Caco-2 (cell line): ENCODE results near the gene UNC119. TPM values are rescaled to one million over a fixed set of nuclear protein-coding genes. Genes with fewer than 3 reads are reported as not detected.

Source experiments
- BruUV-seq: library from RNA; stranded (reverse); fragments of 400-500 nt; replicated peaks from 2 replicates; lab custom pipeline; 2021; lab: Mats Ljungman, UMichigan
- CTCF ChIA-PET: fragments of 300-600 bp; sonication (Branson Sonifier 250); formaldehyde crosslinking; loops from one replicate; lab custom pipeline; 2022; ENCODE audit warnings: antibody characterized with exemption; lab: Charles Lee
- POLR2A ChIA-PET: fragments of 300-600 bp; sonication (Branson Sonifier 250); formaldehyde crosslinking; loops from one replicate; lab custom pipeline; 2022; ENCODE audit warnings: antibody characterized with exemption; lab: Charles Lee
- DNase-seq, 2 experiments: peaks; one replicate each; pipeline versions ENCODE4 v3.0.0 to v3.0.0-alpha.2; 2020 to 2022
- H3K27me3 ChIP-seq: replicated peaks from 2 replicates; pipeline ENCODE4 v1.6.0; 2011; ENCODE audit warnings: low read length; ENCODE audit not compliant: control insufficient read depth, insufficient read depth
- H3K36me3 ChIP-seq: 2 replicates; pipeline ENCODE4 v1.5.1; 2011; ENCODE audit warnings: low read length; ENCODE audit not compliant: control insufficient read depth, insufficient read depth
- H3K4me1 ChIP-seq: fragments of 250-450 bp; sonication (Bioruptor Pico); 2 replicates; pipeline ENCODE4 v1.5.1; 2020; ENCODE audit warnings: mild to moderate bottlenecking
- H3K4me3 ChIP-seq: 2 replicates; pipeline ENCODE4 v1.5.1; 2011; ENCODE audit warnings: low read depth, mild to moderate bottlenecking, control low read depth, low read length
- H3K9me3 ChIP-seq: fragments of 250-450 bp; sonication (Bioruptor Pico); 2 replicates; pipeline ENCODE4 v1.5.1; 2020; ENCODE audit warnings: mild to moderate bottlenecking, moderate library complexity
- H3K27ac Mint-ChIP-seq: one replicate; pipeline ENCODE4 v1.8.0; 2022; ENCODE audit warnings: mixed read lengths; ENCODE audit not compliant: unreplicated experiment
- H3K27me3 Mint-ChIP-seq: one replicate; pipeline ENCODE4 v1.8.0; 2022; ENCODE audit warnings: mixed read lengths; ENCODE audit not compliant: insufficient read depth, unreplicated experiment
- H3K36me3 Mint-ChIP-seq: one replicate; pipeline ENCODE4 v1.8.0; 2022; ENCODE audit warnings: mild to moderate bottlenecking, mixed read lengths; ENCODE audit not compliant: insufficient read depth, unreplicated experiment
- H3K4me1 Mint-ChIP-seq: one replicate; pipeline ENCODE4 v1.8.0; 2022; ENCODE audit warnings: low read depth, mixed read lengths; ENCODE audit not compliant: unreplicated experiment
- H3K4me3 Mint-ChIP-seq: one replicate; pipeline ENCODE4 v1.8.0; 2022; ENCODE audit warnings: mild to moderate bottlenecking, moderate library complexity, mixed read lengths; ENCODE audit not compliant: unreplicated experiment
- H3K9me3 Mint-ChIP-seq: one replicate; pipeline ENCODE4 v1.8.0; 2022; ENCODE audit warnings: mixed read lengths; ENCODE audit not compliant: unreplicated experiment
- intact Hi-C: fragments of 100-400 bp; cut with micrococcal nuclease; formaldehyde crosslinking; loops from one replicate; pipeline ENCODE4 v1.10.0; 2022; ENCODE audit not compliant: unreplicated experiment
- total RNA-seq: library from RNA; stranded (reverse); gene quantifications from 2 replicates; pipeline ENCODE4 v1.2.3, GENCODE V29; 2022
- TF ChIP-seq, protein P1 (sequence below), 2 experiments: fragments of 200-600 bp in 1 of 2; IDR thresholded peaks; 1 replicate in 1 of 2; 2 replicates in 1 of 2; pipeline versions ENCODE4 v1.5.1 to v1.8.0; 2011 to 2022; ENCODE audit warnings: antibody characterized with exemption in 1 of 2, control low read depth in 1 of 2, inconsistent platforms in 1 of 2, low read depth in 1 of 2, low read length in 1 of 2, mild to moderate bottlenecking in 1 of 2, moderate library complexity in 1 of 2; ENCODE audit not compliant: insufficient read depth in 1 of 2, severe bottlenecking in 1 of 2, unreplicated experiment in 1 of 2

UNC119 gene
- total RNA-seq, 1 experiment from 2014 or later = 40.5 TPM

DNA sequence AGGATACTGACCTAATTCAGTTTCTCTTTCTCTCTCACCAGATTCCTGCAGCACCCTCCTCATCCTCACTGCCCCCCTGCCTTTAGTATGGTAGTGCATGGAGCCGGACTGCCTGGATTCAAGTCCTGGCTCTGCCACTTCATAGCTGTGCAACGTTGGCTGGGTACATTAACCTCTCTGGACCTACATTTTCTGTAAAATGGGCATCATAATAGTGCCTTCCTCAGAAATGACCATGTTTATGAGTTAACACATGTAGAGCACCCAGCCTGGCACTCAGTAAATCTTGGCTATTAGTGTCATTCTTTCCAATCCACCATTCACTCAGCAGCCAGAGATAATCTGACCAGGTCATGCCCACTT lies 7.3 kb downstream of the UNC119 start:
- no TSS peak for BruUV-seq

GRCh38 chr17:28544402-28545140 lies 7.9 kb downstream of the UNC119 start:
- H3K9me3 ChIP-seq = no peaks in the 10 kb centered on the region
- no peaks in the 10 kb centered on the region for H3K27me3 ChIP-seq
- intact Hi-C loops = loop anchor here (10.0 kb wide), 2 partner anchors 100 to 180 kb away; partner anchors contain the start of gene SEBOX
- ChIA-PET CTCF (interaction anchor here (0.6 kb wide), 1 partner anchor 43 kb away, joined by 9 read pairs; no protein-coding TSS in a partner anchor), POLR2A (interaction anchor here (0.6 kb wide), 2 partner anchors 48 to 101 kb away, joined by 3 to 4 read pairs; partner anchors contain the start of gene BLTP2)
- no peak overlapping the region for H3K4me3 Mint-ChIP-seq
- no TSS peak for BruUV-seq
- H3K4me1 ChIP-seq = peaks cover 12% of the 10 kb centered on the region; the same call in 1 of the 2 replicates
- no peaks in the 10 kb centered on the region; the same call in 1 of the 2 replicates for H3K36me3 ChIP-seq
- no peak overlapping the region for H3K27ac Mint-ChIP-seq
- H3K4me1 Mint-ChIP-seq = peaks cover 18% of the 10 kb centered on the region
- no peaks in the 10 kb centered on the region for H3K27me3 Mint-ChIP-seq
- peaks cover 5% of the 10 kb centered on the region for H3K36me3 Mint-ChIP-seq
- H3K9me3 Mint-ChIP-seq = no peaks in the 10 kb centered on the region
- DNase-seq = no peak
- H3K4me3 ChIP-seq = no peak overlapping the region
- TF ChIP-seq, protein P1, sequence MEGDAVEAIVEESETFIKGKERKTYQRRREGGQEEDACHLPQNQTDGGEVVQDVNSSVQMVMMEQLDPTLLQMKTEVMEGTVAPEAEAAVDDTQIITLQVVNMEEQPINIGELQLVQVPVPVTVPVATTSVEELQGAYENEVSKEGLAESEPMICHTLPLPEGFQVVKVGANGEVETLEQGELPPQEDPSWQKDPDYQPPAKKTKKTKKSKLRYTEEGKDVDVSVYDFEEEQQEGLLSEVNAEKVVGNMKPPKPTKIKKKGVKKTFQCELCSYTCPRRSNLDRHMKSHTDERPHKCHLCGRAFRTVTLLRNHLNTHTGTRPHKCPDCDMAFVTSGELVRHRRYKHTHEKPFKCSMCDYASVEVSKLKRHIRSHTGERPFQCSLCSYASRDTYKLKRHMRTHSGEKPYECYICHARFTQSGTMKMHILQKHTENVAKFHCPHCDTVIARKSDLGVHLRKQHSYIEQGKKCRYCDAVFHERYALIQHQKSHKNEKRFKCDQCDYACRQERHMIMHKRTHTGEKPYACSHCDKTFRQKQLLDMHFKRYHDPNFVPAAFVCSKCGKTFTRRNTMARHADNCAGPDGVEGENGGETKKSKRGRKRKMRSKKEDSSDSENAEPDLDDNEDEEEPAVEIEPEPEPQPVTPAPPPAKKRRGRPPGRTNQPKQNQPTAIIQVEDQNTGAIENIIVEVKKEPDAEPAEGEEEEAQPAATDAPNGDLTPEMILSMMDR (IDR thresholded peaks at IDR 0.05; ENCODE audit: insufficient read depth in 1 of 2, low read depth in 1 of 2, low read length in 1 of 2, severe bottlenecking in 1 of 2, unreplicated experiment in 1 of 2) = no peak

More for the DNA sequence above, 7.3 kb downstream of the UNC119 start:
- TF ChIP-seq, protein P1 (IDR thresholded peaks at IDR 0.05; ENCODE audit: insufficient read depth in 1 of 2, low read depth in 1 of 2, low read length in 1 of 2, severe bottlenecking in 1 of 2, unreplicated experiment in 1 of 2) = no peak
- H3K4me3 Mint-ChIP-seq = no peak overlapping the region
- intact Hi-C loops = loop anchor here (10.0 kb wide), 2 partner anchors 100 to 180 kb away; partner anchors contain the start of gene SEBOX
- H3K4me1 ChIP-seq = peaks cover 12% of the 10 kb centered on the region; the same call in 1 of the 2 replicates
- no peaks in the 10 kb centered on the region for H3K27me3 ChIP-seq
- no peak overlapping the region for H3K27ac Mint-ChIP-seq
- H3K4me3 ChIP-seq = no peak overlapping the region
- peaks cover 5% of the 10 kb centered on the region for H3K36me3 Mint-ChIP-seq
- ChIA-PET POLR2A (no interaction called here), CTCF (no interaction called here)
- DNase-seq = no peak
- no peaks in the 10 kb centered on the region; the same call in 1 of the 2 replicates for H3K36me3 ChIP-seq
- H3K9me3 ChIP-seq = no peaks in the 10 kb centered on the region
- no peaks in the 10 kb centered on the region for H3K9me3 Mint-ChIP-seq
- H3K4me1 Mint-ChIP-seq = peaks cover 18% of the 10 kb centered on the region
- no peaks in the 10 kb centered on the region for H3K27me3 Mint-ChIP-seq

DNA sequence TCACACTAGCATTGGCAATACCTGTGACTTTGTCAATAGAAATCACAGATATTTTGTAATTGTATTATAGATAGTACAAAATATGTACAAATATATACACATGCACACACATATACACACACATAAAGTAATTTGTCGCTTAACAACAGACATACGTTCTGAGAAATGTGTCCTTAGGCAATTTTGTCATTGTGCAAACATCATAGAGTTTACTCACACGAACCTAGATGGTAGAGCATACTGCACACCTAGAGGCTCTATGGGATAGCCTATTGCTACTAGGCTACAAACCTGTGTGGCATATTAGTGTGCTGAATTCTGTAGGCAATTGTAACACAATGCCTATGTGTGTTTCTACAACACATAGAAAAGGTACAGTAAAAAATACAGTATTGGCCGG lies 11.0 kb downstream of the UNC119 start:
- intact Hi-C loops = loop anchor here (10.0 kb wide), 2 partner anchors 97 to 177 kb away; partner anchors contain the start of gene SEBOX
- Mint-ChIP-seq H3K36me3 (no peaks in the 10 kb centered on the region), H3K9me3 (no peaks in the 10 kb centered on the region), H3K4me1 (peaks cover 13% of the 10 kb centered on the region), H3K27me3 (no peaks in the 10 kb centered on the region), H3K27ac (no peak overlapping the region), H3K4me3 (no peak overlapping the region)
- Histone ChIP-seq H3K4me3 (no peak overlapping the region), H3K27me3 (no peaks in the 10 kb centered on the region), H3K36me3 (no peaks in the 10 kb centered on the region), H3K4me1 (0 out of 2 replicates have a peak, but pooled peaks cover 6% of the 10 kb centered on the region), H3K9me3 (no peaks in the 10 kb centered on the region)
- TF ChIP-seq, protein P1 (IDR thresholded peaks at IDR 0.05; ENCODE audit: insufficient read depth in 1 of 2, low read depth in 1 of 2, low read length in 1 of 2, severe bottlenecking in 1 of 2, unreplicated experiment in 1 of 2) = no peak
- DNase-seq = no peak
- BruUV-seq = no TSS peak
- CTCF ChIA-PET = interaction anchor here (0.7 to 1.8 kb wide), 3 partner anchors 38 to 66 kb away, joined by 3 to 7 read pairs (median 3); no protein-coding TSS in a partner anchor
- POLR2A ChIA-PET = no interaction called here
